GM12891 (cell line): Measurements from ENCODE around the gene ZNF497.

Experiments used
- POLR2A ChIP-seq: IDR thresholded peaks from 2 replicates; pipeline ENCODE4 v1.6.1; 2011; ENCODE audit warnings: low read depth, low read length, control low read depth
- POU2F2 ChIP-seq: IDR thresholded peaks from 2 replicates; pipeline ENCODE4 v1.6.1; 2011; ENCODE audit warnings: low read depth, mild to moderate bottlenecking, control low read depth, low read length, moderate library complexity
- TAF1 ChIP-seq: IDR thresholded peaks from 2 replicates; pipeline ENCODE4 v1.6.1; 2011; ENCODE audit warnings: low read depth, low read length, control low read depth

GRCh38 chr19:58311345-58311865 lies 51.1 kb downstream of the ZNF497 start:
- no peak for TF ChIP-seq POLR2A
- TF ChIP-seq TAF1, result no peak
- no peak for TF ChIP-seq POU2F2
